Measurements from ENCODE around the gene USP14.

USP14 gene

DNA sequence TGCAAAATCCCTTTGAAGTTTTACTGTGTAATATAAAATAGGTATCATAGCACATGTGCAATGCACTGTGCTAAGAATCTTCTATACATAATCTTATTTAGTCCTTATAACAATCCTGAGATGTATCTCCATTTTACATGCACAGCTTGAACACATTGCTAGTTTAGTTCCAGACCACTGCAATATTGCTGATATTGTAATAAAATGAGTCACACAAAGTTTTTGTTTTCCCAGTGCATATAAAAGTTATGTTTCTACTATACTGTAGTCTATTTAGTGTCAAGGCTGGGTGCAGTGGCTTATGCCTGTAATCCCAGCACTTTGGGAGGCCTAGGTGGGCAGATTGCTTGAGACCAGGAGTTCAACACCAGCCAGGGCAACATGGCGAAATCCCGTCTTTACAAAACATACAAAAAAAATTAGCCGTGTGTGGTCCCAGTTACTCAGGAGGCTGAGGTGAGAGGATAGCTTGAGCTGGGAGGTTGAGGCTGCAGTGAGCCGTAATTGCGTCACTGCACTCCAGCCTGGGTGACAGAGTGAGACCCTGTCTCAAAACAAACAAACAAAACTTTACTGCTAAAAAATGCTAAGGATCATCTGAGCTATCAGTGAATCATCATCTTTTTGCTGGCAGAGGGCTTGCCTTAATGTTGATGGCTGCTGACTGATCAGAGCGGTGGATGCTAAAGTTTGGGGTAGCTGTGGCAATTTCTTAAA, 1.7 kb upstream of the USP14 start:
- no peak for DNase-seq (ENCODE audit: extremely low read depth, low read depth)
- TF ChIP-seq, protein P1, sequence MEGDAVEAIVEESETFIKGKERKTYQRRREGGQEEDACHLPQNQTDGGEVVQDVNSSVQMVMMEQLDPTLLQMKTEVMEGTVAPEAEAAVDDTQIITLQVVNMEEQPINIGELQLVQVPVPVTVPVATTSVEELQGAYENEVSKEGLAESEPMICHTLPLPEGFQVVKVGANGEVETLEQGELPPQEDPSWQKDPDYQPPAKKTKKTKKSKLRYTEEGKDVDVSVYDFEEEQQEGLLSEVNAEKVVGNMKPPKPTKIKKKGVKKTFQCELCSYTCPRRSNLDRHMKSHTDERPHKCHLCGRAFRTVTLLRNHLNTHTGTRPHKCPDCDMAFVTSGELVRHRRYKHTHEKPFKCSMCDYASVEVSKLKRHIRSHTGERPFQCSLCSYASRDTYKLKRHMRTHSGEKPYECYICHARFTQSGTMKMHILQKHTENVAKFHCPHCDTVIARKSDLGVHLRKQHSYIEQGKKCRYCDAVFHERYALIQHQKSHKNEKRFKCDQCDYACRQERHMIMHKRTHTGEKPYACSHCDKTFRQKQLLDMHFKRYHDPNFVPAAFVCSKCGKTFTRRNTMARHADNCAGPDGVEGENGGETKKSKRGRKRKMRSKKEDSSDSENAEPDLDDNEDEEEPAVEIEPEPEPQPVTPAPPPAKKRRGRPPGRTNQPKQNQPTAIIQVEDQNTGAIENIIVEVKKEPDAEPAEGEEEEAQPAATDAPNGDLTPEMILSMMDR (IDR thresholded peaks at IDR 0.05; ENCODE audit: low read depth, low read length), result no peak

DNA sequence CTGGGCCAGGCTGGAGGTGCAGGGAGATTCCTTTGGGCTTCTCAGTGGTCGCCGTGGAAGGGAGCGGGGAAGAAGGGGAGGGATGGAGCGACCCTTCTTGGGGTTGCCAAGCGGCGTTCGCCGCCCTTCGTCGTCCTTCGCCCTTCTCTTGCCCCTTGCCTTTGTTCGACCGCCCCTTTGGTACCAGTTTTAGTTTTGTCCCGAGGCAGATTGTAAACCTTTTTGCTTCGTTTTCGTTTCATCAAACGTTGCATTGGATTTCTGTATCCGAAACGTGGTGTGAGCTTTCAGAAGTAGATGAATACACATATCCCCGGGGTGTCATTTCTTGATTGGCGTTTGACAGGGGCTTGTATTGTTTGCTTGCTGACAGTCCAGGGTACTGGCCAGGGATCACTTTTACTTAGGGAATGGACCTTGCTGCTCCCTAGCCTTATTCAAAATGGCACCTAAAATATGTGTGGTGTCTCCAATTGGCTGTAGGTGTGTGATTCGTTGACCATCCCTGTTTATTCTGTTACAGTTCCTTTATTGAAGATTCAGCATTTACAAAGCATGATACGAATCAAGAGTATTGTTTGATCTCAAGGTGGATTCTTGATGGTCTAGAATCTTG, 788 bp downstream of the USP14 start:
- no peak for DNase-seq (ENCODE audit: extremely low read depth, low read depth)

DNA sequence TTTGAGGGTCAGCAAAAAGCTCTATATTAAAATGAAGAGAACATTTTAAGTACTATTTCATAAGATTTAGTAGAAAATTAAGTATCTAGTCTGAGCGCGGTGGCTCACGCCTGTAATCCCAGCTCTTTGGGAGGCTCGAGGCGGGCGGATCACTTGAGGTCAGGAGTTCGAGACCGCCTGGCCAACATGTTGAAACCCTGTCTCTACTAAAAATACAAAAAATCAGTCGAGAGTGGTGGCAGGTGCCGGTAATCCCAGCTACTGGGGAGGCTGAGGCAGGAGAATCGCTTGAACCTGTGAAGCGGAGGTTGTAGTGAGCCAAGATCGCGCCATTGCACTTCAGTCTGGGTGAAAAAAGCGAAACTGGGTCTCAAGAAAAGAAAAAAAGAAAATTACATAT, 1.6 kb downstream of the USP14 start:
- no peak for DNase-seq (ENCODE audit: extremely low read depth, low read depth)
- TF ChIP-seq, protein P1 (IDR thresholded peaks at IDR 0.05; ENCODE audit: low read depth, low read length), result no peak

More for the DNA sequence above, 788 bp downstream of the USP14 start:
- TF ChIP-seq, protein P1 (IDR thresholded peaks at IDR 0.05; ENCODE audit: low read depth, low read length), result no peak

DNA sequence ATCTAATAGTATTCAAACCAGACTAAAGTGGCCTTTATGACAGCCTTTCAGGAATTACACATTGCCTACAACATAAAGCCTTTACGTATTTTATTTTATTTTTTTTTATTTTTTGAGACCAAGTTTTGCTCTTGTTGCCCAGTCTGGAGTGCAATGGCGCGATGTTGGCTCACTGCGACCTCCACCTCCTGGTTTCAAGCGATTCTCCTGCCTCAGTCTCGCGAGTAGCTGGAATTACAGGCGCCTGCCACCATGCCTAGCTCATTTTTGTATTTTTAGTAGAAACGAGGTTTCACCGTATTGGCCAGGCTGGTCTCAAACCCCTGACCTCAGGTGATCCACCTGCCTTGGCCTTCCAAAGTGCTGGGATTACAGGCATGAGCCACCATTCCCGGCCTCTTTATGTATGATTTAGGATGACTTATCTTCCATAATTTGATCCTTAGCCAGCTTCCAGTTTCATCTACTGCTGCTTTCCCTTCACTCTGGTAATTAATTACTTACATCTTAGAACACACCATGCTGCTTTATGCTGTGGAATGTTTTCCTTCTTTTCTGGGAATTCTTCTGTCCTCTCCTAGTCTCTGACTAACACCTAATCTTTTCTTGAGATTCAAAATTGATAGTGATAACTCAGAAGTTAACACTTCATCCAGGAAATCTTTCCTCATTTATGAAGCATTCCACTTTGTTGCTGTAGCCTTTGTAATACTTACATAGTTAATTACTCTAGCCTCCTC, 2.6 kb downstream of the USP14 start:
- TF ChIP-seq, protein P1 (IDR thresholded peaks at IDR 0.05; ENCODE audit: low read depth, low read length), result no peak
- no peak for DNase-seq (ENCODE audit: extremely low read depth, low read depth)

DNA sequence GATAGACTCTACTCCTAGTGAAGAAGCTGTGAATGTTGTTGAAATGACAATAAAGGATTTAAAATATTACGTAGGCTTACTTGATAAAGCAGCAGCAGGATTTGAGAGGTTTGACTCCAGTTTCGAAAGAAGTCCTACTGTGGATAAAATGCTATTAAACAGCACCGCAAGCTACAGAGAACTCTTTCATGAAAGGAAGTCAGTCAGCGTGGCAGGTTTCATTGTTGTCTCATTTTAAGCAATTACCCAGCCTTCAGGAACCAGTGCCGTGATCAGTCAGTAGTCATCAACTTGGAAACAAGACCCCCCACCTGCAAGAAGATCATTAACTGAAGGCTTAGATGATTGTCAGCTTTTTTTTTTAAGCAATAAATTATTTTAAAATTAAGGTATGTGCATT, 14.0 kb downstream of the USP14 start:
- TF ChIP-seq, protein P1 (IDR thresholded peaks at IDR 0.05; ENCODE audit: low read depth, low read length), result no peak
- no peak for DNase-seq (ENCODE audit: extremely low read depth, low read depth)

DNA sequence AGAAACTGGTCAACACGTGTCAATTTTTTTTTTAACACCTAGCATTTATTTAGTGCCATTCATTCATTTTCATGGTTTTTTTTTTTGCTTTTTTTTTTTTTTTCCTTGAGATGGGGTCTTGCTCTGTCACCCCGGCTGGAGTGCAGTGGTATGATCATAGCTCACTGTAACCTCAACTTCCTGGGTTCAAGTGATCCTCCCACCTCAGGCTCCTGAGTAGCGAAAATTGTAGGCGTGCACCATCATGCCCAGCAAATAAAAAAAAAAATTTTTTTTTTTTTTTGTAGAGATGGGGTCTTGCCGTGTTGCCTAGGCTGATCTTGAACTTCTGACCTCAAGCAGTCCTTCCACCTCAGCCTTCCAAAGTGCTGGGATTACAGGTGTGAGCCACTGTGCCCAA, 21.1 kb downstream of the USP14 start:
- DNase-seq (ENCODE audit: extremely low read depth, low read depth), result no peak
- TF ChIP-seq, protein P1 (IDR thresholded peaks at IDR 0.05; ENCODE audit: low read depth, low read length), result no peak

DNA sequence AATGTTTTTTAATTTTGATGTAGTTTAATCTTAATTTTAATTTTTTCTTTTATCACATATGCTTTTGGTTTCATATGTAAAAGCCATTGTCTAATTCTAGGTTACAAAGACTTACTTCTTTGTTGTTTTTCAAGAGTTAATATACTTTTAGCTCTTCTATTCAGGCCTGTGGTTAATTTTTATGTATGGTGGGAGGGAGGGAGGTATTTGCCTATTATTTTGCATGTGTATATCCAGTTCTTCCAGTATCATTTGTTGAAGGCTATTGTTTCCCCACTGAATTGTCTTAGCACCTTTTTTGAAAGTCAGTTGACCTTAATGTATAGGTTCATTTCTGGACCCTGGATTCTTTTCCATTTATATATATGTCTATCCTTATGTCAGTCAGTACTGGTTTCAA, 23.4 kb downstream of the USP14 start:
- TF ChIP-seq, protein P1 (IDR thresholded peaks at IDR 0.05; ENCODE audit: low read depth, low read length), result no peak
- no peak for DNase-seq (ENCODE audit: extremely low read depth, low read depth)
